ENCODE data around the gene TMEM62.

- TF ChIP-seq MAX (IDR thresholded peaks at IDR 0.05; ENCODE audit: low read depth, low read length): no peak
- TF ChIP-seq CTCF (IDR thresholded peaks at IDR 0.05; ENCODE audit: low read depth, low read length): no peak
- TF ChIP-seq POLR2A (IDR thresholded peaks at IDR 0.05; ENCODE audit: extremely low read depth, insufficient read length): no peak
- no peak for TF ChIP-seq MYC (IDR thresholded peaks at IDR 0.05; ENCODE audit: low read depth, low read length)
These were observed 29.0 kb upstream of the TMEM62 start for GRCh38 chr15:43104426-43104825.

Measured in NB4 (cell line).